ENCODE results near the gene KIF16B. TPM values are rescaled to one million over a fixed set of nuclear protein-coding genes. Genes with fewer than 3 reads are reported as not detected.

KIF16B gene
- total and polyA plus RNA-seq, 2 experiments from 2014 or later: 6.5 to 11.1 TPM

DNA sequence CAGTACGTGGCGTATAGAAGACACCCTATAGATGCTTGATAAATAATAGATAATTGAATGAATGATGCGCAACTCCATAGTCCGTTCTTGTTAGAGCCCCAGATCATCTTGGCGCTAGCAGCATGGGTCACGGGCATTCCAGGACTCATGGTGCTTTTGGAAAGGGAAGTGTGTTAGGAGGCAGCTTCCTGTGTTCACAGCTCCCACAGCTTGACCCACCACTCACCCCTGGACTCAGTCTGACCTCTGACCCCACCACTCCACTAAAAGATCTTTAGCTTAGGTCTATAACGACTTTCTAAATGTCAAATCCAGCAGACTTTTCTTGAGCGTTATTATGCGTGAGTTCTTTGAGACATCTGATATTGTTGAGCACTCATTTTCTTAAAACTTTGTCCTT, 35.8 kb upstream of the KIF16B start:
- no peaks in the 10 kb centered on the region for H3K36me3 Mint-ChIP-seq (ENCODE audit: low read depth)
- H3K4me1 Mint-ChIP-seq: peaks cover 5% of the 10 kb centered on the region; the same call in 2 of the 3 replicates

More for the DNA sequence above, 35.8 kb upstream of the KIF16B start:
- Histone ChIP-seq H3K79me2 (replicated peaks; ENCODE audit: insufficient read depth) (no peaks in the 10 kb centered on the region), H4K20me1 (replicated peaks; ENCODE audit: insufficient read depth) (no peaks in the 10 kb centered on the region), H3K9me2 (ENCODE audit: insufficient read depth) (no peaks in the 10 kb centered on the region), H3K27ac (ENCODE audit: low read depth) (no peak overlapping the region), H3K27me3 (ENCODE audit: insufficient read depth) (no peaks in the 10 kb centered on the region), H3K4me3 (no peak overlapping the region), H3K4me2 (no peak overlapping the region), H3F3A (replicated peaks; ENCODE audit: low read depth) (no peaks in the 10 kb centered on the region), H3K4me1 (ENCODE audit: insufficient read depth) (no peaks in the 10 kb centered on the region), H3K36me3 (ENCODE audit: insufficient read depth) (no peaks in the 10 kb centered on the region), H2AFZ (no peak overlapping the region)
- H3K27me3 Mint-ChIP-seq (ENCODE audit: insufficient read depth, low read depth, poor library complexity): peaks cover 2% of the 10 kb centered on the region
- H3K4me3 Mint-ChIP-seq: no peak overlapping the region
- DNase-seq (ENCODE audit: low spot score): no peak
- TF ChIP-seq, protein P1, sequence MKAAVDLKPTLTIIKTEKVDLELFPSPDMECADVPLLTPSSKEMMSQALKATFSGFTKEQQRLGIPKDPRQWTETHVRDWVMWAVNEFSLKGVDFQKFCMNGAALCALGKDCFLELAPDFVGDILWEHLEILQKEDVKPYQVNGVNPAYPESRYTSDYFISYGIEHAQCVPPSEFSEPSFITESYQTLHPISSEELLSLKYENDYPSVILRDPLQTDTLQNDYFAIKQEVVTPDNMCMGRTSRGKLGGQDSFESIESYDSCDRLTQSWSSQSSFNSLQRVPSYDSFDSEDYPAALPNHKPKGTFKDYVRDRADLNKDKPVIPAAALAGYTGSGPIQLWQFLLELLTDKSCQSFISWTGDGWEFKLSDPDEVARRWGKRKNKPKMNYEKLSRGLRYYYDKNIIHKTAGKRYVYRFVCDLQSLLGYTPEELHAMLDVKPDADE (IDR thresholded peaks at IDR 0.05): no peak
- TF ChIP-seq ZNF331 (CRISPR knock-in tag; IDR thresholded peaks at IDR 0.05; ENCODE audit: low read depth) (no peak), CREB1 (CRISPR knock-in tag; IDR thresholded peaks at IDR 0.05; ENCODE audit: low read depth) (no peak), STAT1 (IDR thresholded peaks at IDR 0.05; ENCODE audit: unreplicated experiment) (no peak), EZH2phosphoT487 (IDR thresholded peaks at IDR 0.05; ENCODE audit: unreplicated experiment) (no peak), NANOG (IDR thresholded peaks at IDR 0.05; ENCODE audit: borderline replicate concordance) (no peak), POLR2AphosphoS5 (IDR thresholded peaks at IDR 0.05; ENCODE audit: low read depth) (no peak), JUNB (IDR thresholded peaks at IDR 0.05; ENCODE audit: unreplicated experiment) (no peak), REST (IDR thresholded peaks at IDR 0.05; ENCODE audit: unreplicated experiment) (no peak), ZNF462 (CRISPR knock-in tag; IDR thresholded peaks at IDR 0.05) (no peak), EZH2 (IDR thresholded peaks at IDR 0.05; ENCODE audit: low read depth, unreplicated experiment) (no peak), ZNF114 (CRISPR knock-in tag; IDR thresholded peaks at IDR 0.05) (no peak)
- TF ChIP-seq, protein P2, sequence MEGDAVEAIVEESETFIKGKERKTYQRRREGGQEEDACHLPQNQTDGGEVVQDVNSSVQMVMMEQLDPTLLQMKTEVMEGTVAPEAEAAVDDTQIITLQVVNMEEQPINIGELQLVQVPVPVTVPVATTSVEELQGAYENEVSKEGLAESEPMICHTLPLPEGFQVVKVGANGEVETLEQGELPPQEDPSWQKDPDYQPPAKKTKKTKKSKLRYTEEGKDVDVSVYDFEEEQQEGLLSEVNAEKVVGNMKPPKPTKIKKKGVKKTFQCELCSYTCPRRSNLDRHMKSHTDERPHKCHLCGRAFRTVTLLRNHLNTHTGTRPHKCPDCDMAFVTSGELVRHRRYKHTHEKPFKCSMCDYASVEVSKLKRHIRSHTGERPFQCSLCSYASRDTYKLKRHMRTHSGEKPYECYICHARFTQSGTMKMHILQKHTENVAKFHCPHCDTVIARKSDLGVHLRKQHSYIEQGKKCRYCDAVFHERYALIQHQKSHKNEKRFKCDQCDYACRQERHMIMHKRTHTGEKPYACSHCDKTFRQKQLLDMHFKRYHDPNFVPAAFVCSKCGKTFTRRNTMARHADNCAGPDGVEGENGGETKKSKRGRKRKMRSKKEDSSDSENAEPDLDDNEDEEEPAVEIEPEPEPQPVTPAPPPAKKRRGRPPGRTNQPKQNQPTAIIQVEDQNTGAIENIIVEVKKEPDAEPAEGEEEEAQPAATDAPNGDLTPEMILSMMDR (conservative IDR thresholded peaks at IDR 0.05; ENCODE audit: low read depth in 2 of 2): no peak
- H3K27ac Mint-ChIP-seq: no peak overlapping the region
- no peaks in the 10 kb centered on the region; the same call in 2 of the 3 replicates for H3K9me3 Mint-ChIP-seq
- no peak for ATAC-seq

All from GM23338 (cell line).